LNCAP (cell line): ENCODE results near the gene SZRD1.

ENCODE experiments used
- TF ChIP-seq, protein P1 (sequence below): fragments of 450-650 bp; IDR thresholded peaks from 2 replicates; pipeline ENCODE4 v1.5.1; 2017; ENCODE audit warnings: mild to moderate bottlenecking

SZRD1 gene

DNA sequence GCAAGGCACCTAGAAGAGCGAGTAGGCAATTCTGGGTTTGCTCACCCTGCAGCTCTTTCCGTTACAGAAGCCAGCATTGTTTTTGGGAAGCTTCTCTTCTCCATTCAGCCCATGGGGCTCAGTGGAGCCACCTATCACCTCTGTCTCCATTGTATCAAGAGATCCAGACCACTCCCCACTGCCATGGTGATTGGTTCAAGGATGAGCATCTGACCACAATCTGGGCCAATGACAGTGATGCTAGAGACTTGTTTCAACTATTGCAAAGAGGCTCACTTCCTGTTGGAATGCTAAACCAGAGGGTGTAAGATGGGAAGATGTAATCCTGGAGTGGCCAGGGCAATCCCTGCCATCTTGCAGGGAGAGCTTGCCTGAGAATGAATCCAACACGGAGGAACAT is 63.6 kb downstream of the SZRD1 start:
- TF ChIP-seq, protein P1, sequence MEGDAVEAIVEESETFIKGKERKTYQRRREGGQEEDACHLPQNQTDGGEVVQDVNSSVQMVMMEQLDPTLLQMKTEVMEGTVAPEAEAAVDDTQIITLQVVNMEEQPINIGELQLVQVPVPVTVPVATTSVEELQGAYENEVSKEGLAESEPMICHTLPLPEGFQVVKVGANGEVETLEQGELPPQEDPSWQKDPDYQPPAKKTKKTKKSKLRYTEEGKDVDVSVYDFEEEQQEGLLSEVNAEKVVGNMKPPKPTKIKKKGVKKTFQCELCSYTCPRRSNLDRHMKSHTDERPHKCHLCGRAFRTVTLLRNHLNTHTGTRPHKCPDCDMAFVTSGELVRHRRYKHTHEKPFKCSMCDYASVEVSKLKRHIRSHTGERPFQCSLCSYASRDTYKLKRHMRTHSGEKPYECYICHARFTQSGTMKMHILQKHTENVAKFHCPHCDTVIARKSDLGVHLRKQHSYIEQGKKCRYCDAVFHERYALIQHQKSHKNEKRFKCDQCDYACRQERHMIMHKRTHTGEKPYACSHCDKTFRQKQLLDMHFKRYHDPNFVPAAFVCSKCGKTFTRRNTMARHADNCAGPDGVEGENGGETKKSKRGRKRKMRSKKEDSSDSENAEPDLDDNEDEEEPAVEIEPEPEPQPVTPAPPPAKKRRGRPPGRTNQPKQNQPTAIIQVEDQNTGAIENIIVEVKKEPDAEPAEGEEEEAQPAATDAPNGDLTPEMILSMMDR: no peak

DNA sequence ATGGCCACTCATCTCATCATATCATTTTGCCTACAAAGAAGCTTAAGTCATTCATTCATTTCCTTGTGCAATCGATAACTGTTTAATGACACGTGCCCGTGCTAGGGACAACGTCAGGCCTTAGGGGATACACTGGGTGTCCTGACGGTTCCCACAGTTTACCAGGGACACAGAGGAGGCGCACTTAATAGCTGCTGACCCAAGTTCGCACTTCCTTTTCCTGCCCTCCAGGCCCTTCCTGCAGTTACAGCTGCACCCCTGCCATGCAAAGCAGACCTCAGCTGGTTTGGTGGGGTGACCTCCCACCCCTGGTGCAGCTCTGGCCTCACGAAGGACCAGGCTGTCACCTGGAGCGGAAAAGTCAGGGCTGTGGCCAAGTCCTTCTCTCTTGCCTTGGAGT is 66.0 kb downstream of the SZRD1 start:
- TF ChIP-seq, protein P1: no peak

DNA sequence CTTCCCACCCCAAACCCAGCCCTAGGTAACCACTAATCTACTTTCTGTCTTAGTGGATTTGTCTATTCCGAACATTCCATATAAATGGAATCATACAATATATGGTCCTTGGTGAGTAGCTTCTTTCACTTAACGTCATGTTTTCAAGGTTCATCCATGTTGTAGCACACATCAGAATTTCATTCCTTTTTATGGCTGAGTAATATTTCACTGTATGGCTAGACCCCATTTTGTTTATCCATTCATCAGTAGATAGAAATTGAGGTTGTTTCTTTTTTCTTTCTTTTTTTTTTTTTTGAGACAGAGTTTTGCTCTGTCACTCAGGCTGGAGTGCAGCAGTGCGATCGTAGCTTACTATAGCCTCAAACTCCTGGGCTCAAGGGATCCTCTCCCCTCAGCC is 67.0 kb downstream of the SZRD1 start:
- TF ChIP-seq, protein P1: no peak

DNA sequence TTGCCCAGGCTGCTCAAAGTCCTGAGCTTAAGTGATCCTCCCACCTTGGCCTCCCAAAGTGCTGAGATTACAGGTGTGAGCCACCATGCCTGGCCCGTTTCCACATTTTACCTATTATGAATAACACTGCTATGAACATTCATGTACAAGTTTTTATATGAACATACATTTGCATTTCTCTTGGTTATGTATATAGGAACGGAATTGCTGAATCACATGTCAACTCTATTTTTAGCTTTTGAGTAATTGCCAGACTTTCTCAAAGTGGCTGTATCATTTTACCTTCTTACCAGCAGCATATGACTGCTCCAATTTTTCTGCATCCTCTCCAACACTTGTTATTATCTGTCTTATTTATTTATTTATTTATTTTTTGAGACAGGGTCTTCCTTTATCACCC is 67.5 kb downstream of the SZRD1 start:
- TF ChIP-seq, protein P1: no peak

DNA sequence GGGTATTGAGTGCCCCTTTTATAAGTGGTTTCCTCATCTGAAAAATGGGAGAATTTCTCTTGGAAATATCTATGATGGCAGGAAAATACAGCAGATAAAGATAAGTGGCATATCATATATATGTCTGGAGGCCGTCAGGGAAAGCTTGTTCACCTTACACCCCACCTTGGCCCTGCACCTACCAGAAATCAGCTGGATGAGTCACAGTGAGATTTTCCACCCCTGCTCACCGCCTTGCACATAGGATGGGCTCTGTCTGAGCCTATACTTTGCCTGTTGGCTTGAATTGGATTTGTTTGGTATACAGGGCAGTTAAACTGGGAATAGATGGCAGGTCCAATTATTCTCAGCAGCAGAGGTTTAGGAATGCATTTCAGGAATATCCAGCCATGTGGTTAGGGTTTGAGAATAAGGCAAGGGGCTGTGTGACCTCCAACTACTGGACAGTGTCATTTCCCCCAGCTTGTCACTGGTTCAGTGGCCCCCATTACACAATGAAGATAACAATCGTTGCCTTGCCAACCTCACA is 70.0 kb downstream of the SZRD1 start, which contains the start of gene SPATA21:
Gene SPATA21 (minus strand): TSS at position 479 of the 529 bp plus-strand sequence. CDS start 6,053 bp downstream, outside the sequence.
- TF ChIP-seq, protein P1: no peak

DNA sequence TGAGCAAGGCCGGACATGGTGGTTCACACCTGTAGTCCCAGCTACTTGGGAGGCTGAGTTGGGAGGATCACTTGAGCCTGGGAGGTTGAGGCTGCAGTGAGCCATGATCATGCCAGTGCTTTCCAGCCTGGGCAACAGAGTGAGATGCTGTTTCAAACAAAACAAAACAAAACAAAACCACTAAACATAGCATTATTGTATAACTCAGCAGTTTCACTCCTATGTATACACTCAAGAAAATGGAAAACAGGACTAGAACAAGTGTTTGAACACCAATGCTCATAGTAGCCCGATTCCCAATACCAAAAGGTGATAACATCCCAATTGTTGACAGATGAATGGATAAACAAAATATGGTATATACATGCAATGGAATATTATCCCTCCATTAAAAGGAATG is 71.5 kb downstream of the SZRD1 start:
- TF ChIP-seq, protein P1: no peak

DNA sequence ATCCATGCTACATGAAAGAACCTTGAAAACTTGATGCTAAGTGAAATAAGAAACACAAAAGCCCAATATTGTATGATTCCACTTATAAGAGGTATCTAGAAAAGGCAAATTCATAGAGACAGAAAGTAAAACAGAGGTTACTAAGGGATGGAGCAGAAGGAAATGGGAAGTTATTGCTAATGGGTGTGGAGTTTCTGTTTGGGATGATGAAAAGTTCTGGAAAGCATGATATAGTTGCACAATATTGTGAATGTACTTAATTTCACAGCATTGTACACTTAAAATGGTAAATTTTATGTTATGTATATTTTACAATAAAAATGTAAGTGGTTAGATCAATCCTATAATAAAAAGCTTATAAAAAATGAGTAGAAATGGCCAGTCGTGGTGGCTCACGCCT is 71.9 kb downstream of the SZRD1 start:
- TF ChIP-seq, protein P1: no peak

DNA sequence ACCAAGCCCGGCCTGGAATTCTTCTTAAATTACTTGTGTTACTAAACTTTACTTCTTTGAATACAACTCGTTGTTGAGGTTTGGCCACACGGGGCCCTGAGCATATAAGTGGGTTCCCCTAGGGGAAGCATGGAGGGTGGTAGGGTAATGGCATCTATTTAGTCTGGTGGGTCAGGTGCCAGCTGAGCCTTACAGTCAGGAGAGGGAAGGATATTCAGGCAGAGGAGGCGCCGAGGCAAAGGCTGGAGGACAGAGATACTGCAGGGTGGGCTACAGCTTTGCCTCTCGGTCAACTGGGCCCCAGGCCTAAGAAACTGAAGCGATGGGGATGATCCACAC is 73.1 kb downstream of the SZRD1 start:
- TF ChIP-seq, protein P1: no peak
